Measurements from ENCODE around the gene ADGRV1. TPM values are rescaled to one million over a fixed set of nuclear protein-coding genes. Genes with fewer than 3 reads are reported as not detected.
A peak's percentile ranks its signal among the peaks of the same experiment; 100 is the strongest.

ADGRV1 gene
- total and polyA plus RNA-seq, 9 of the 15 experiments (the other 6 are each of a cell fraction or from before 2014, with no cell fraction given), result 21.7 to 156 (median 58.2) TPM

DNA sequence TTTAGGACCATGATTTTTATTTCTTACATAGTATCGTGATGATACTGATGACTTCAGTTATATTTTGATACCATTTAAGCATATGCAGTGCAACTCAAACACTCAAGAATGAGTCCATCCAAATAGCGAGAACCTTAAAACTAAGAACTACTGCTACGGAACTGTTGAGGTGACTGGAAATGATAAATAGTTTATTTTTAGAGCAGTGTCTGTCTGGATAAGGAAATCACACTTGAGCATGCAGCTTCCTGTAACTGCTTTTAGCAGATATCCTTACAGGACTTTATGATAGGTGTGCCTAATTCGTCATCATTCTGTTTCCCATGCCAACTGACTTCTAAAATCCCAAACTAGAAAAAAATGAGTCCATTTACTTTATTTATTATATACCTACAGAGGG is 85.5 kb downstream of the ADGRV1 start (continued):
- TF ChIP-seq, protein P1, sequence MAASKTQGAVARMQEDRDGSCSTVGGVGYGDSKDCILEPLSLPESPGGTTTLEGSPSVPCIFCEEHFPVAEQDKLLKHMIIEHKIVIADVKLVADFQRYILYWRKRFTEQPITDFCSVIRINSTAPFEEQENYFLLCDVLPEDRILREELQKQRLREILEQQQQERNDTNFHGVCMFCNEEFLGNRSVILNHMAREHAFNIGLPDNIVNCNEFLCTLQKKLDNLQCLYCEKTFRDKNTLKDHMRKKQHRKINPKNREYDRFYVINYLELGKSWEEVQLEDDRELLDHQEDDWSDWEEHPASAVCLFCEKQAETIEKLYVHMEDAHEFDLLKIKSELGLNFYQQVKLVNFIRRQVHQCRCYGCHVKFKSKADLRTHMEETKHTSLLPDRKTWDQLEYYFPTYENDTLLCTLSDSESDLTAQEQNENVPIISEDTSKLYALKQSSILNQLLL (CRISPR knock-in tag; IDR thresholded peaks at IDR 0.05; ENCODE audit: borderline replicate concordance), result no peak
- no peak for TF ChIP-seq ZNF445 (CRISPR knock-in tag; IDR thresholded peaks at IDR 0.05; ENCODE audit: low read depth)
- TF ChIP-seq ZBTB1 (CRISPR knock-in tag; IDR thresholded peaks at IDR 0.05; ENCODE audit: borderline replicate concordance, low read depth), result no peak
- no peak; the same call in 1 of the 2 replicates for TF ChIP-seq GTF2F1 (IDR thresholded peaks at IDR 0.05; ENCODE audit: low read depth, low read length)
- no peak for TF ChIP-seq SAFB2 (IDR thresholded peaks at IDR 0.05; ENCODE audit: borderline replicate concordance, low read depth, low read length, severe bottlenecking)
- no peak for TF ChIP-seq RBM22 (IDR thresholded peaks at IDR 0.05; ENCODE audit: low read depth, low read length, poor library complexity, severe bottlenecking)
- TF ChIP-seq MTA2 (IDR thresholded peaks at IDR 0.05; ENCODE audit: low read depth), result peak; percentile 95
- TF ChIP-seq ZNF436 (CRISPR knock-in tag; IDR thresholded peaks at IDR 0.05), result peak; percentile 49; the same call in 1 of the 2 replicates
- TF ChIP-seq BDP1 (IDR thresholded peaks at IDR 0.05; ENCODE audit: insufficient read depth, insufficient read length), result no peak
- no peak for TF ChIP-seq TOE1 (IDR thresholded peaks at IDR 0.05; ENCODE audit: borderline replicate concordance)
- no peak for TF ChIP-seq TOE1 (CRISPR knock-in tag; IDR thresholded peaks at IDR 0.05; ENCODE audit: borderline replicate concordance, low read depth)
- no peak for TF ChIP-seq BRCA1 (IDR thresholded peaks at IDR 0.05)
- no peak for TF ChIP-seq BRCA1 (CRISPR knock-in tag; IDR thresholded peaks at IDR 0.05)
- no peak; the same call in 1 of the 2 replicates for TF ChIP-seq ZNF583 (CRISPR knock-in tag; IDR thresholded peaks at IDR 0.05)
- peak; percentile 86 for TF ChIP-seq SMAD1 (IDR thresholded peaks at IDR 0.05; ENCODE audit: low read depth, low read length, partially characterized antibody)
- TF ChIP-seq CCNT2 (IDR thresholded peaks at IDR 0.05; ENCODE audit: borderline replicate concordance, extremely low read depth, insufficient read length, low read depth, low read length), result peak; percentile 99
- TF ChIP-seq, protein P2, sequence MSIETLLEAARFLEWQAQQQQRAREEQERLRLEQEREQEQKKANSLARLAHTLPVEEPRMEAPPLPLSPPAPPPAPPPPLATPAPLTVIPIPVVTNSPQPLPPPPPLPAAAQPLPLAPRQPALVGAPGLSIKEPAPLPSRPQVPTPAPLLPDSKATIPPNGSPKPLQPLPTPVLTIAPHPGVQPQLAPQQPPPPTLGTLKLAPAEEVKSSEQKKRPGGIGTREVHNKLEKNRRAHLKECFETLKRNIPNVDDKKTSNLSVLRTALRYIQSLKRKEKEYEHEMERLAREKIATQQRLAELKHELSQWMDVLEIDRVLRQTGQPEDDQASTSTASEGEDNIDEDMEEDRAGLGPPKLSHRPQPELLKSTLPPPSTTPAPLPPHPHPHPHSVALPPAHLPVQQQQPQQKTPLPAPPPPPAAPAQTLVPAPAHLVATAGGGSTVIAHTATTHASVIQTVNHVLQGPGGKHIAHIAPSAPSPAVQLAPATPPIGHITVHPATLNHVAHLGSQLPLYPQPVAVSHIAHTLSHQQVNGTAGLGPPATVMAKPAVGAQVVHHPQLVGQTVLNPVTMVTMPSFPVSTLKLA (conservative IDR thresholded peaks at IDR 0.05), result peak in 1 of 2 experiments; percentile 64; a peak in 2 of 4 replicates
- TF ChIP-seq PHTF2 (CRISPR knock-in tag; IDR thresholded peaks at IDR 0.05), result no peak
- no peak for TF ChIP-seq RB1 (IDR thresholded peaks at IDR 0.05; ENCODE audit: low read depth)
- peak; percentile 98 for TF ChIP-seq CBFA2T2 (conservative IDR thresholded peaks at IDR 0.05)
- TF ChIP-seq ESRRA (IDR thresholded peaks at IDR 0.05; ENCODE audit: borderline replicate concordance, low read depth), result no peak
- no peak for TF ChIP-seq HNRNPL (IDR thresholded peaks at IDR 0.05; ENCODE audit: low read depth, low read length)
- no peak for TF ChIP-seq MAZ (CRISPR knock-in tag; conservative IDR thresholded peaks at IDR 0.05 in 1 of 2, IDR thresholded peaks at IDR 0.05 in 1 of 2)
- TF ChIP-seq TRIM28 (IDR thresholded peaks at IDR 0.05), result no peak
- no peak for TF ChIP-seq SNRNP70 (optimal IDR thresholded peaks at IDR 0.05; ENCODE audit: low read depth, low read length)
- no peak; the same call in 1 of the 2 replicates for TF ChIP-seq BRD4 (IDR thresholded peaks at IDR 0.05)
- peak; percentile 89 for TF ChIP-seq LEF1 (IDR thresholded peaks at IDR 0.05)
- TF ChIP-seq SUPT5H (IDR thresholded peaks at IDR 0.05), result peak; percentile 83
- no peak for TF ChIP-seq ZNF143 (CRISPR knock-in tag; IDR thresholded peaks at IDR 0.05)
- TF ChIP-seq WHSC1 (IDR thresholded peaks at IDR 0.05; ENCODE audit: low read length), result no peak
- TF ChIP-seq TAF9B (IDR thresholded peaks at IDR 0.05; ENCODE audit: partially characterized antibody), result peak; percentile 83

All from K562 (cell line).